Stimulated activated CD8-positive, alpha-beta memory T cell treated with anti-CD3 and anti-CD28 coated beads, Interleukin-12 subunit alpha, Interleukin-12 subunit beta, amount 100 ng/mL, for 24 hours (primary cell): ENCODE results near the gene OARD1.
"Not testable (repeated sequence)": the region's sequence is repeated elsewhere in the genome, so short reads cannot be mapped to it uniquely, and the experiment has no call there.

Experiments
- DNase-seq: peaks from one replicate; pipeline ENCODE4 v3.0.0-alpha.2; 2020; ENCODE audit errors: extremely low read depth

The OARD1 gene, protein sequence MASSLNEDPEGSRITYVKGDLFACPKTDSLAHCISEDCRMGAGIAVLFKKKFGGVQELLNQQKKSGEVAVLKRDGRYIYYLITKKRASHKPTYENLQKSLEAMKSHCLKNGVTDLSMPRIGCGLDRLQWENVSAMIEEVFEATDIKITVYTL

GRCh38 chr6:41071923-41072835 is at the start of gene OARD1:
Gene OARD1, minus strand, starts transcription at chr6:41072356. Its CDS starts 722 bp downstream, at chr6:41071634.
- DNase-seq = peak; percentile 100

DNA sequence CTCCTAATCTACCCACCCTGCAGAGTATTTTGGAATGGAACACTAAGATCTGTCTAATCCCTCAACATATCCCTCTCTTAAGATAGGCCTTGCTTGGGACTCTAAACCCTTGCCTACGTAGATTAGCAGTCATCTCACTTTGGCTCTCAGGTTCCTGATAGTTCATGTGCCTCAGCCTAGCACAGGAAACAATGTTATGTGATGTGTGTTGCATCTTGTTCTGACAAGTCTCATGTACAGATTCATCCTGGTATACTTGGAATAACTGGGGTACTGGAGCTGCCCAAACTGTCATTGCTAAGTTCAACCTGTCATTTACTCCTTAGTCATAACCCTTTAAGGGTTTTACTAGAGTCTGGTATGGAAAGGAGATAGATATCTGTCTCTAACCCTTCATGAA is 47.9 kb upstream of the OARD1 start:
- no peak for DNase-seq

GRCh38 chr6:41119508-41119907 is 47.4 kb upstream of the OARD1 start:
- DNase-seq = no peak

DNA sequence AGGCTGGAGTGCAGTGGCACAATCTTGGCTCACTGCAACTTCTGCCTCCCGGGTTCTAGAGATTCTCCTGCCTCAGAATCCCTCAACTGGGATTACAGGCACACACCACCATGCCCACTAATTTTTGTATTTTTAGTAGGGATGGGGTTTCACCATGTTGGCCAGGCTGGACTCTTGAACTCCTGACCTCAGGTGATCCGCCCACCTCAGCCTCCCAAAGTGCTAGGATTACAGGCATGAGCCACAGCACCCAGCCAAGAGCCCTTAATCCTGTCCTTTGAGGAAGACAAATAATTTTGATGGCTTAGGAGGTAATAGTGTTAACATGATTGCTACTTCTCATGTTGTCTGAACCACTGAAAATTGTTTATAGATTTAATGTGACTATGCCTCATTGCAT is 42.9 kb upstream of the OARD1 start:
- DNase-seq = not testable (repeated sequence)

- no peak for DNase-seq
Observed at GRCh38 chr6:41111017-41111416, 38.9 kb upstream of the OARD1 start.

GRCh38 chr6:41103847-41104246 is 31.7 kb upstream of the OARD1 start:
- no peak for DNase-seq

DNA sequence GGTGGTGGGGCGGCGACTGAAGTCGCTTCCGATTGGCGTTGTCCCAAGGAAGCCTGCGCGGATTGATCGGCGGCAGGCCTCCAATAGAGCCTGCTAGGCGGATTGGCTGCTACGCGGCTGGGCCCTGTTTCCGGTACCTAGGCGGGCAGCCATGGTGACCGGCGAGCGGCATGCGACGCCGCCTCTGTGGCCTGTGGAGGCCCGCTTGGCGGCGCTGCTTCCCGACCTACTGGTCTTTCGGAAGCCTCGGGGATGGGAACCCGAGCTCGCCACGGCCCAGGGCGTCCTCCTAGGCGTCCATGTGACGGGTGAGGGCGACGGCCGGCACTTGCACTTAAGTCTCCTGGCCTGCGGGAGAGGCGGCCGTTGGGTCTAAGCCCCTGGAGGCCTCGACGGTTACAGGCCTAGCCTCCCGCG is 28.7 kb upstream of the OARD1 start:
- DNase-seq = no peak

DNA sequence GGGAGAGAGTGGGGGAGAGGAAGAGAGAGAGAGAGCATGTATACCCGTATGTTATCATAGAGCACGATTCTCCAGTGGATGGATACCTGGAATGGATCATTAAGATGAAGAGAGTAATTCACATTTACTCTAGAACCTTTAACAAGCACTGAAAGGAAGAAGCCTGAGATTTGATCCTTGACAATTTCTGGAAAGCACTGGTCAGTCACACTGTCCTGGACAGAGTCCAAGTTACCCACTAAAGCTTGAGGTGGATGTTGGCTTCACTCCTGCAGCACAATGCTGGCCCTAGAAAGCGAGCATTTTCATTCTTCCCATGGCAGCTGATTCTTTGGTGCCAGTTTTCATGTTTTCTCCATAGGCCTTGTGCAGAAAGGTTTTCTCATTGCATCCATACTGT is 26.2 kb upstream of the OARD1 start:
- no peak for DNase-seq

GRCh38 chr6:41097467-41098090 is 25.4 kb upstream of the OARD1 start:
- no peak for DNase-seq

DNA sequence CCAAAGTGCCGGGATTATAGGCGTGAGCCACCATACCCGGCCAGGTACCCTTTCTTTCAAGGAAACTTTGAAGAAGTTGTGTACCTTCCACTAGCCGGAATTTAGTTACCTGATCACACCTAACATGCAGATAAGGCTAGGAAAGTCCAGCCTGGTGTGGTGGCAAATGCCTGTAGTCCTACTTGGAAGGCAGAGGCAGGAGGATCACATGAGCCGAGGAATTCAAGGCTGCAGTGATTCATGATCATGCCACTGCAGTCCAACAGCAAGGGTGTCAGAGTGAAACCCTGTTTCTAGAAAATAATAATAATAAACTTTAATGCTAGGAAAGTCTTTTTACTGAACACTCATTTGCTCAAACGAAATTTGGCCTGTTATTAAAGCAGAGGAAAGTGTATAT is 21.6 kb upstream of the OARD1 start:
- no peak for DNase-seq

- no peak for DNase-seq
Observed at GRCh38 chr6:41092421-41093140, 20.4 kb upstream of the OARD1 start.

DNA sequence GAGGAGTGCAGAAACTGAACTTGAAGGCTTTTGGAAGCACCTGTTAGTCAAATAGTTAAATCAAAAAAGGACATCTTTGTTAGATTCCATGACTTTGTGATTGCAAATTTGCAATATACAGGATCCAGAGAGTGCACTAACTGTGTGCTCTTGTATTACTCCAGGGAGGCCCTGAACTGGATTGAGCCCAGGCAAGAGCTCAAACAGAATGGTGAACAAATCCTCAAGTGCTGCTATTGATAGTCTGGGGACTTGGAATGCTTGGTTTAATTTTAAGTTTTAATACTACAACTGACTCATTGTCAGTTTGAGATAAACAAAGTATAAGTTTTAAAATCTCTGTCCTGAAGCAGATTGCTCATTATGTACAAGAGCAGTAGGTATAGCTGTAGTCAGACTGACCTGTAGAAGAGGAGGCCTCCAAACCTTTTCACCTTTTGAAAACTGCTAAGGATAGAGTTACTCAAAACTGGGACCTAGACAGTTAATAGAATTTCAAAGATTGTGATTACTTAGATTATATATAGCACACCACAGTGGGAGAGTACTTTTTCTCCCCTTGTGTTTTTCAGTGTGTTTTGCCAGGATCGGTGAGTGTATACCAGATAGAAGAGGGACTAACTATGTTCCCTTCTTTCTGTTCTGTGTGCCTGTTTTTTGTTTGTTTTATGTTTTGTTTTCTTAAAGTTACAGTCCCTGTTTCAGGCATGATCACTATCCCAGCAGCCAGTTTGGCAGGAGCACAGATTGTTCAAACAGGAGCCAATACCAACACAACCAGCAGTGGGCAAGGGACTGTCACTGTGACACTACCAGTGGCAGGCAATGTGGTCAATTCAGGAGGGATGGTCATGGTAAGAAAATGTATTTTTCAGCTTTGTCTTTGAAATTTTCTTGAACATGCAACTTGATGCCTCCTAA is 18.9 kb upstream of the OARD1 start:
- no peak for DNase-seq

GRCh38 chr6:41088451-41088850 is 16.3 kb upstream of the OARD1 start:
- no peak for DNase-seq

DNA sequence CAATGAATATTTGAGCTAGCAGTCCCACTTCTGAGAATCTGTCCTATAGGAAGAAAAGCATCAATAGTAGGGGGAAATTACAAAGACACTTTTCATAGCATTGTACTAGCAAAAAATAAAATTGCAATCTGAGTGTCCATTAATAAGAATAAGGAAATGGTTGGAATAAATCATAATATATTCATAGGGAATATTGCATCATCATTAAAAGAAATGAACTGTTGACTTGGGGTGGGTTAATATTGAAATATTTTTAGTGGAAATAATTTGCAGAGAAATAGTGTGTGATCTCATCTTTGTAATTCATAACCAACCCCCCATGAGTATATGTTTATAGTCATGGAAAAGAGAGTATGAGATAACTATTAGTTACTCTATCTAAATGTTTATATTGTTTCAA is 13.0 kb upstream of the OARD1 start:
- no peak for DNase-seq

DNA sequence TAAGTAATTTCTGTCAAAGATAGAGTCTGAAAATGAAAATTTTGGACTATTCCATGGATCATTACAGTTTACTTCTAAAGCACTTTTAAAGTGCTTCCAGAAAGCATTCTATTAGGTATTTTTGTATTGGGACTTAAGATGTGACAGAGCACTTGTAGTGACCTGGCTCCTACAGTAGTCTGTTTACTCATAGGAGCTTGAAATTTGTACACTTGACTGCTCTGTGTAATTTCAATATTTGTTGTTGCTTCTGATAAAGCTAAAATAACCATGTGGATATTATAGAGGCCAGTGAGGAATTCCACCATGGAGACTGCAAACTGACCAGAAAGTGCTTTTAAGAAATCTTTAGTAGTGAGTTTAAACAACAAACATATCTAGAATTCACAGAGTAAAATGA is 10.9 kb upstream of the OARD1 start:
- no peak for DNase-seq

DNA sequence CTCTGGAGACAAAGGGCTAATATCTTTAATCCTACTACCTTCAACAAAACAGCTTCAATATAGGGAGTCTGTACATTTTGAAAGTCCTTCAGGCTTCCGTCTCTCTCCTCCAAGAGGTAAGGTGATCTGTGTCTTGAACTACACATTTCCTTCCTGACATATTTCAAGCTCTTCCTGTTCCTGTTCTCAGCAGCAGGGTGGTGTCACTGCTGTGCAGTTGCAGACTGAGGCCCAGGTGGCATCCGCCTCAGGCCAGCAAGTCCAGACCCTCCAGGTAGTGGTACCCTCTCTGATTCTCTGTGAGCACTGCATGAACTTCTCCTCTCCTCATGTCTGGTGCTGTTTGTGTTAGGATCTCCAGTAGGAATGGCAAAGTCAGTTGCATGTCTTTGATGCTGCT is 8.5 kb upstream of the OARD1 start:
- DNase-seq = no peak

DNA sequence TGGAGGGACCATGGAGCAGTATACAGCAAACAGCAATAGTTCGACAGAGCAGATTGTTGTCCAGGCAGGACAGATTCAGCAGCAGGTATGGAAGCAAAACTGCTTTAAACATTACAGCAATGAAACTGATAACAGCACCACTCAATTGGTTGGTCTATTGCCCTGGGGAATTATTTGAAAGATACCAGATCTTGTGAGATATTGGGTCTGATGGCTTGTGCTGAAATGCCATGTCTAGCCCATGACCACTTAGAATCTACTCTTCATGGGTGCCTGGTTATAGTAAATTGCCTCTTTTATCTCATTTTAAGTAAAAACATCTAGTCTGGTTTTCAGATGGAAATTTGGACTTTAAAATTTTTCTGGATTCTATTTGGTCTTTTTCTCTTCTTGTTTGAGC is 6.9 kb upstream of the OARD1 start:
- no peak for DNase-seq

DNA sequence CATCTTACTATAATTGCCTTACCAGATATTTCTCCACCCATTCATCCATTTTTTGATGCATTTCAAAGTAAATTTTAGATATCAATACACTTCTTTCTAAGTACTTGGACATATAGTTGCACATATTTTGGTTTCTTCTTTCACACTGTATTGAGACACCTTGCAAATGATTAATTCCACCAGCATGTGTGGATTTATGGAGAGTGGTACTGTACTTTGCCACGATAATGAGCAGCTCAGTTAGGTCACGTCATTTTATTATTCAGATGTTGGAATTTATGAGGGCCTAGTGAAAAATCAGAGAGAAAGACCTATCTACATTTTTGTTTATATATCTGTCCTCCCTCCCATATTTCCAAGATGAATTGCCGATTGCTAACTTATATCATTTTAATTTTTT is 5.9 kb upstream of the OARD1 start:
- DNase-seq = no peak

DNA sequence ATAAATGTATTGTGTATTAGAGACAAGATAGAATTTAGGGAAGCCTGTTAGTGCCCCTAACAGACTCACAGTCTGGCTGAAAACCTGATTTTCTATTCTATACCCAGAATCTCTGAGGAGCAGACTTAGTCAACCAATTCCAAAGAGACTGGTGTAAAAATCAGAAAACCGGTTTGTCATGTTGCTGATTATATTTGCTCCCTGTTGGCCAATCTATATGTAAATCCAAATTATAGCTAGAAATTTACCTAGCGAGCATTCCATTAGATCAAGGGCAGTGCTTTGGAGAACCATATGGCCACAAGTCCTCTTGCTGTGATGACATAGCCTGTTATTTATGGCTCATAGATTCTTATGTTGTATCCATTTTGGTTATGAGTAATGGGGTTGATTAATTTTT is 5.4 kb upstream of the OARD1 start:
- no peak for DNase-seq

DNA sequence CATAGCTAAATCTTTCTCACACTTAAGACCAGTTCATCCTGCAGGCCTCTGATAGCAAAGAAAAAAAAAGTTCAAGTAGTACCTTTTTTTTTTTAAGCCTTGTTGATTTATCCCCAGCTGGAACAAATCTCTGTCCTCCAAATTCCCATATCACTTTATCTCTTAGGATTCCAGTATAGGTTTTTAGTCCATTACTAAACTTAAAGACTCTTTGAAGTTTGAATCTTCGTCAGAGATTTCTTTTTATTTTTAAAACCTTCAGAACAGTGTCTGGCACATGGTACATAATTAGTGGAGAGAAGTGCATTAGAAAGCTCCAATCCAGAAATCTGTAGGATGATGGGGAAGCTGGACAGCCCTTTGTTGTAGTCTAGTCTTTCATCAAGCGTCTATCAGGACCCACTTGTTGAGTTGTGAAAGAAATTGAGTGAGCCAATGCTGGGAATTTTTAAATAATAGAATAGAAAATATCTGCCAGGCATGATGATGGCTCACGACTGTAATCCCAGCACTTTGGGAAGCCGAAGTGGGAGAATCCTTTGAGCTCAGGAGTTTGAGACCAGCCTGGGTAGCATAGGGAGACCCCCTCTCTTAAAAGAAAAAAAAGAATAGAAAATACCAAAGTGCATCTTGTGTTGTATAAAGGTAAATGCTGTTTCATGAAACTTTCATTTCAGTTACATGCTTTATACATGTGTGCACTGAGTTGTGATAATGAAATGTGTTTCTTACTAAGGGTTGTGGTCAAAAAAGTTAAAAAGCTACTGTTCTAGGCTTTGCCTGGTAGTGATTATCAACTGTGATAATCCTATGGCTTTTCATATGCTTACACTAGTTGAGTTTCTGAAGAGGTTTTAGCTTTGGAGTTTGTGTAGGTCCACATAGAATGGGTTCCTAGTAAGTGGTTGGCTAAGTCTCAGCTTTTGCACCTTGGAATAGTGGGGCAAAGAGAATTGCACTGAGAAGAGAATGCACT is 3.8 kb upstream of the OARD1 start:
- no peak for DNase-seq
